ENCODE measurements around the gene DRC1. TPM values are rescaled to one million over a fixed set of nuclear protein-coding genes. Genes with fewer than 3 reads are reported as not detected.
A peak's percentile ranks its signal among the peaks of the same experiment; 100 is the strongest.

DRC1 gene
- total and polyA plus RNA-seq, 5 donors from 2014 or later, result not detected

GRCh38 chr2:26495705-26496297 lies 94.1 kb downstream of the DRC1 start:
- H3K27me3 ChIP-seq (ENCODE audit: control insufficient read depth, insufficient read depth, low read length), result no peaks in the 10 kb centered on the region
- no peak overlapping the region for H3K4me3 Mint-ChIP-seq
- H3K27ac ChIP-seq (ENCODE audit: insufficient read depth, low read length, poor library complexity, severe bottlenecking), result no peak overlapping the region
- no peaks in the 10 kb centered on the region for H3K9me3 ChIP-seq (ENCODE audit: control insufficient read depth in 2 of 2, low read length in 2 of 2)
- H3K4me1 Mint-ChIP-seq, result no peaks in the 10 kb centered on the region
- no peaks in the 10 kb centered on the region for H3K4me1 ChIP-seq (ENCODE audit: control insufficient read depth, insufficient read depth, low read length, poor library complexity, severe bottlenecking)
- H3K9me3 Mint-ChIP-seq, result no peaks in the 10 kb centered on the region
- no peaks in the 10 kb centered on the region for H3K36me3 ChIP-seq (ENCODE audit: control insufficient read depth, insufficient read depth, low read length)
- no peak overlapping the region for H3K4me3 ChIP-seq (ENCODE audit: low read depth, low read length)
- H3K27ac Mint-ChIP-seq, result no peak overlapping the region
- ATAC-seq (ENCODE audit: low read depth in 2 of 2) (no peak), DNase-seq (no peak)
- peaks cover 5% of the 10 kb centered on the region for H3K27me3 Mint-ChIP-seq
- H3K36me3 Mint-ChIP-seq, result no peaks in the 10 kb centered on the region

GRCh38 chr2:26500406-26500805 lies 98.7 kb downstream of the DRC1 start:
- no peaks in the 10 kb centered on the region for H3K36me3 ChIP-seq (ENCODE audit: control insufficient read depth, insufficient read depth, low read length)
- DNase-seq (no peak), ATAC-seq (ENCODE audit: low read depth in 2 of 2) (no peak)
- peaks cover 11% of the 10 kb centered on the region for H3K4me1 ChIP-seq (ENCODE audit: control insufficient read depth, insufficient read depth, low read length, poor library complexity, severe bottlenecking)
- Mint-ChIP-seq H3K36me3 (no peaks in the 10 kb centered on the region), H3K27me3 (peaks cover 5% of the 10 kb centered on the region), H3K4me1 (peaks cover 0 to 6% (median 2%) of the 10 kb centered on the region in 4 donors), H3K9me3 (no peaks in the 10 kb centered on the region), H3K27ac (no peak overlapping the region), H3K4me3 (no peak overlapping the region)
- no peaks in the 10 kb centered on the region for H3K9me3 ChIP-seq (ENCODE audit: control insufficient read depth in 2 of 2, low read length in 2 of 2)
- H3K4me3 ChIP-seq (ENCODE audit: low read depth, low read length), result no peak overlapping the region
- no peak overlapping the region for H3K27ac ChIP-seq (ENCODE audit: insufficient read depth, low read length, poor library complexity, severe bottlenecking)
- H3K27me3 ChIP-seq (ENCODE audit: control insufficient read depth, insufficient read depth, low read length), result peaks cover 4% of the 10 kb centered on the region

- DNase-seq (peak; percentile 55 to 70 (median 59)), ATAC-seq (ENCODE audit: low read depth in 2 of 2) (peak; percentile 90 to 92)
- Histone ChIP-seq H3K9me3 (ENCODE audit: control insufficient read depth in 2 of 2, low read length in 2 of 2) (no peaks in the 10 kb centered on the region), H3K27ac (ENCODE audit: insufficient read depth, low read length, poor library complexity, severe bottlenecking) (no peak overlapping the region), H3K36me3 (ENCODE audit: control insufficient read depth, insufficient read depth, low read length) (no peaks in the 10 kb centered on the region), H3K4me3 (ENCODE audit: low read depth, low read length) (peak overlapping the region; percentile 61), H3K4me1 (ENCODE audit: control insufficient read depth, insufficient read depth, low read length, poor library complexity, severe bottlenecking) (peaks cover 11% of the 10 kb centered on the region), H3K27me3 (ENCODE audit: control insufficient read depth, insufficient read depth, low read length) (peaks cover 4% of the 10 kb centered on the region)
- H3K27ac Mint-ChIP-seq, result peak overlapping the region in 2 of 3 donors; percentile 58 to 62
- no peaks in the 10 kb centered on the region for H3K36me3 Mint-ChIP-seq
- H3K27me3 Mint-ChIP-seq, result peaks cover 7% of the 10 kb centered on the region
- H3K4me3 Mint-ChIP-seq, result peak overlapping the region; percentile 64 to 84 (median 72)
- H3K9me3 Mint-ChIP-seq, result no peaks in the 10 kb centered on the region
- peaks cover 0 to 6% (median 2%) of the 10 kb centered on the region in 4 donors for H3K4me1 Mint-ChIP-seq
These were observed 101.6 kb downstream of the DRC1 start for GRCh38 chr2:26503231-26503880.

GRCh38 chr2:26504002-26504401 lies 102.3 kb downstream of the DRC1 start:
- H3K27ac Mint-ChIP-seq, result peak overlapping the region in 1 of 3 donors; percentile 58
- H3K27me3 Mint-ChIP-seq, result peaks cover 7% of the 10 kb centered on the region
- H3K4me1 Mint-ChIP-seq, result peaks cover 0 to 6% (median 2%) of the 10 kb centered on the region in 4 donors

GRCh38 chr2:26506279-26506678 lies 104.6 kb downstream of the DRC1 start:
- H3K4me1 Mint-ChIP-seq, result peaks cover 0 to 6% (median 2%) of the 10 kb centered on the region in 4 donors
- ATAC-seq (ENCODE audit: low read depth in 2 of 2), result no peak
- Histone ChIP-seq H3K27ac (ENCODE audit: insufficient read depth, low read length, poor library complexity, severe bottlenecking) (no peak overlapping the region), H3K27me3 (ENCODE audit: control insufficient read depth, insufficient read depth, low read length) (peaks cover 4% of the 10 kb centered on the region), H3K4me3 (ENCODE audit: low read depth, low read length) (no peak overlapping the region), H3K36me3 (ENCODE audit: control insufficient read depth, insufficient read depth, low read length) (no peaks in the 10 kb centered on the region), H3K9me3 (ENCODE audit: control insufficient read depth in 2 of 2, low read length in 2 of 2) (no peaks in the 10 kb centered on the region), H3K4me1 (ENCODE audit: control insufficient read depth, insufficient read depth, low read length, poor library complexity, severe bottlenecking) (peaks cover 11% of the 10 kb centered on the region)
- H3K4me3 Mint-ChIP-seq, result peak overlapping the region in 1 of 4 donors; percentile 48
- peak overlapping the region in 1 of 3 donors; percentile 20 for H3K27ac Mint-ChIP-seq
- no peaks in the 10 kb centered on the region for H3K9me3 Mint-ChIP-seq
- H3K36me3 Mint-ChIP-seq, result no peaks in the 10 kb centered on the region
- DNase-seq, result no peak
- H3K27me3 Mint-ChIP-seq, result peaks cover 7% of the 10 kb centered on the region

More at GRCh38 chr2:26504002-26504401, 102.3 kb downstream of the DRC1 start:
- Histone ChIP-seq H3K36me3 (ENCODE audit: control insufficient read depth, insufficient read depth, low read length) (no peaks in the 10 kb centered on the region), H3K27me3 (ENCODE audit: control insufficient read depth, insufficient read depth, low read length) (peaks cover 4% of the 10 kb centered on the region), H3K9me3 (ENCODE audit: control insufficient read depth in 2 of 2, low read length in 2 of 2) (no peaks in the 10 kb centered on the region), H3K27ac (ENCODE audit: insufficient read depth, low read length, poor library complexity, severe bottlenecking) (no peak overlapping the region), H3K4me3 (ENCODE audit: low read depth, low read length) (peak overlapping the region; percentile 61), H3K4me1 (ENCODE audit: control insufficient read depth, insufficient read depth, low read length, poor library complexity, severe bottlenecking) (peaks cover 11% of the 10 kb centered on the region)
- no peaks in the 10 kb centered on the region for H3K36me3 Mint-ChIP-seq
- DNase-seq (no peak), ATAC-seq (ENCODE audit: low read depth in 2 of 2) (no peak)
- no peaks in the 10 kb centered on the region for H3K9me3 Mint-ChIP-seq
- peak overlapping the region; percentile 64 to 84 (median 72) for H3K4me3 Mint-ChIP-seq

Other genes with a start within 250 kb of the DRC1 start
- 4.0 TPM for gene GAREM2, start 228.8 kb upstream of the DRC1 start, total RNA-seq
- 1 to 10 TPM in 3 of 4 donors, under 1 TPM in 1; 0.77 to 1.7 (median 1.2) TPM for gene GAREM2, start 228.8 kb upstream of the DRC1 start, polyA plus RNA-seq
- gene HADHA, start 157.3 kb upstream of the DRC1 start, total RNA-seq, result 68.8 TPM
- 100 to 1,000 TPM; 127 to 140 (median 131) TPM for gene HADHA, start 157.3 kb upstream of the DRC1 start, polyA plus RNA-seq
- 58.9 TPM for gene HADHB, start 157.0 kb upstream of the DRC1 start, total RNA-seq
- gene HADHB, start 157.0 kb upstream of the DRC1 start, polyA plus RNA-seq, result 100 to 1,000 TPM; 116 to 139 (median 127) TPM
- gene SELENOI, start 55.8 kb upstream of the DRC1 start, total RNA-seq, result 42.8 TPM
- gene SELENOI, start 55.8 kb upstream of the DRC1 start, polyA plus RNA-seq, result 1 to 10 TPM; 6.0 to 7.1 (median 6.3) TPM
- 1.8 TPM for gene ADGRF3, start 55.1 kb upstream of the DRC1 start, total RNA-seq
- under 1 TPM; 0.23 to 0.57 (median 0.32) TPM for gene ADGRF3, start 55.1 kb upstream of the DRC1 start, polyA plus RNA-seq
- gene OTOF, start 76.2 kb downstream of the DRC1 start, total RNA-seq, result 2.3 TPM
- gene OTOF, start 76.2 kb downstream of the DRC1 start, polyA plus RNA-seq, result under 1 TPM; 0.43 to 0.59 (median 0.49) TPM
- not detected for gene CIB4, start 239.4 kb downstream of the DRC1 start, total RNA-seq
- gene CIB4, start 239.4 kb downstream of the DRC1 start, polyA plus RNA-seq, result not detected